HG02798 (cell line): ENCODE measurements around the gene FBXO42.
"Not testable (repeated sequence)": the region's sequence is repeated elsewhere in the genome, so short reads cannot be mapped to it uniquely, and the experiment has no call there.

Experiments
- ATAC-seq: cut with Tn5 transposase; IDR thresholded peaks from one replicate; pipeline ENCODE4 v1.9.1; 2021; ENCODE audit warnings: mild to moderate bottlenecking; ENCODE audit not compliant: unreplicated experiment, poor library complexity

The FBXO42 gene

GRCh38 chr1:16226490-16227179 is 125.6 kb downstream of the FBXO42 start:
- no peak for ATAC-seq

- ATAC-seq = no peak
These were observed 126.2 kb downstream of the FBXO42 start for GRCh38 chr1:16226129-16226489.

GRCh38 chr1:16224472-16224871 is 127.8 kb downstream of the FBXO42 start:
- no peak for ATAC-seq

GRCh38 chr1:16222716-16223115 is 129.6 kb downstream of the FBXO42 start:
- not testable (repeated sequence) for ATAC-seq

- ATAC-seq = no peak
These were observed 130.8 kb downstream of the FBXO42 start for GRCh38 chr1:16221499-16221898.

- ATAC-seq = no peak
These were observed 132.2 kb downstream of the FBXO42 start for GRCh38 chr1:16219968-16220500.

GRCh38 chr1:16218674-16219071 is 133.6 kb downstream of the FBXO42 start:
- ATAC-seq = no peak

- no peak for ATAC-seq
These were observed 134.1 kb downstream of the FBXO42 start for GRCh38 chr1:16218014-16218673.

- peak; percentile 95 for ATAC-seq
These were observed 135.1 kb downstream of the FBXO42 start for GRCh38 chr1:16217061-16217785.

GRCh38 chr1:16215882-16216753 is 136.2 kb downstream of the FBXO42 start:
- ATAC-seq = no peak

- ATAC-seq = not testable (repeated sequence)
These were observed 137.0 kb downstream of the FBXO42 start for GRCh38 chr1:16215240-16215639.

GRCh38 chr1:16213544-16213943 is 138.7 kb downstream of the FBXO42 start:
- not testable (repeated sequence) for ATAC-seq

GRCh38 chr1:16213013-16213412 is 139.3 kb downstream of the FBXO42 start:
- ATAC-seq = no peak

- no peak for ATAC-seq
These were observed 139.9 kb downstream of the FBXO42 start, which contains the start of gene ARHGEF19 for GRCh38 chr1:16212251-16212961. Gene ARHGEF19 (minus strand): TSS chr1:16212652. CDS start chr1:16209054, 3,598 bp downstream.

- ATAC-seq = no peak
These were observed 140.5 kb downstream of the FBXO42 start for GRCh38 chr1:16211824-16212223.

GRCh38 chr1:16210581-16210980 is 141.7 kb downstream of the FBXO42 start:
- ATAC-seq = no peak

- ATAC-seq = no peak
These were observed 142.4 kb downstream of the FBXO42 start for GRCh38 chr1:16209847-16210407.

- ATAC-seq = no peak
These were observed 143.0 kb downstream of the FBXO42 start for GRCh38 chr1:16209132-16209846.
